Measurements from ENCODE around the gene CCDC148.

The CCDC148 gene

GRCh38 chr2:158456309-158457066 lies at the start of gene CCDC148, which contains the start of gene PKP4:
Gene CCDC148 (minus strand): TSS chr2:158456753. CDS start chr2:158456439, 314 bp downstream.
Gene PKP4 (plus strand): TSS chr2:158456952. CDS start chr2:158533185, 76,233 bp downstream.
- no peak for DNase-seq (ENCODE audit: low read depth)

DNA sequence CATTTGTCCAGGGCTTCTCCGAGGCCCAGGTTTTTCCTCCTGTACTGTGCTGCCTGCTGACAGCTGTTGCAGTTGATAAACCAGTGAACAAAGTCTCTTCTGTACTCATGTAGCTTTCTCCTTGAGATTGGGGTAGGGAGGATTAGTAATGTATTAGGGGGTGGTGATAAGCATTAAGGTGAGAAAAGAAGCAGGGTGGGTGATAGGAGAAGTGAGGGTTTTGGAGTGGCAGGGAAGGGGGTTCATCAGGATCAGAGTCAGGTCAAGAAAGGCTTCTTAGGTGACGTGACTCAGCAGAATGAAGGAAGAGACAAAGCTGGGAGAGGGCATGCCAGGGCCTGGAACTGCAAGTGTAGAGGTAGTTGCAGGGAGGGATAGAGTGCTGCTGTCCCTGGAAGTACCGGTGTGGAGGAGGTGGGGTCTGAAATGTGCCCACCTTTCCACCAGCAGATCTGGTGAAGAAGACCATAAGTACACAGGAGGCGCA lies 48.9 kb upstream of the CCDC148 start:
- DNase-seq (ENCODE audit: low read depth): no peak

DNA sequence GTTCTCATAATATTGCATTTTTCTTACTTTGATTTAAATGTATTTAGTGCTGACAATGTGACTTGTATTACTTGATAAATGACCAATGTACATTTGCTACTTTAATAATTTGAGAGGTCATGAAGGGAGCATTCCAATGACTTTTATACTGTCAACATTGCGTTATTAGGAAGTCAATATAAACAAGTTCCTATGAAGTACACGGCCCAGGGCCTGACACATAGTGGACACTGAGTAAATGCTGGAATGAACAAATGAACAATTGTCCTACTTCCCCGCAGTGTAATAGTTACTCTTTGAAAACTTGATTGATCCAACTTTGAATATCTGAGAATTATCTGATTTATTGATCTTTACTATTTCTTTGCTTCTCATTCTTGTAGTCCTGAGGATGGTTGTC lies 47.5 kb upstream of the CCDC148 start:
- DNase-seq (ENCODE audit: low read depth): no peak

- DNase-seq (ENCODE audit: low read depth): no peak
Observed at GRCh38 chr2:158502974-158503373, 46.4 kb upstream of the CCDC148 start.

GRCh38 chr2:158501301-158501700 lies 44.7 kb upstream of the CCDC148 start:
- no peak for DNase-seq (ENCODE audit: low read depth)

DNA sequence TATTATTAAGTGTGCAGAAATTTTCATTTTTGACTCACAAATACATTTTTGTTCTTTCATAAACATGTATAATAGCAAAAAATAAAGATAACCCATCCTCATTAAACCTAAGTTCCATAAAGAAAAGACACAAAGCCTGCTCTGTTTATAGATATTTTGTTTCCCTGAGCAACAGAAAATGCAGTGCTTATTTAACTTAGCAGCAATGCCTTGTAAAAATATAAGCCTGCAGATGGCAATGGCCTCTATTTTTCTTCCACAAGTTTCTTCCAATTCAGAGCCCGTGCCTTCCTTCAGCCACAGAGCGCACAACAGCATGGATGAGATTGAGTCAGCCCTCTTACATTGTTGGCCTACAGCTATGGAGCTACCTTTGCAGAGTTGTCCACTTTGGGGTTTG lies 43.8 kb upstream of the CCDC148 start:
- DNase-seq (ENCODE audit: low read depth): no peak

GRCh38 chr2:158499383-158499782 lies 42.8 kb upstream of the CCDC148 start:
- DNase-seq (ENCODE audit: low read depth): no peak

DNA sequence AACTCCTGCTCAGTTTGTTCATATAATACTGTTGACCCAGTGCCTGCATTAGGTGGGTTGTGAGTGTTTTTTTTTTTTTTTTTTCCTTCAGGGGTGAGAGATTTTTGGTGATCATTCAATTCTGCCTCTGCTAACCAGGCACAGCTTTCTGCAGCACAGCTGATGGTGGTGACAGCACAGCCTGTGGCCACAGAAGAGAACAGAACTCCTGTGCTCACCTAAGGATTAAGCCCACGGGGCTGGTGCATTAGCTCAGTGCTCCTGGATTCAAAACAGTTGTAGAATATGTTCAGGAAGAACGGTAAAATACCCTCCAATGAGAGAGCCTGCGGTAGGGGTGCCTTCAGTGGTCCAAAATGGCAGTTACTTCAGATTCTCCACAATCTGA lies 42.2 kb upstream of the CCDC148 start:
- no peak for DNase-seq (ENCODE audit: low read depth)

GRCh38 chr2:158498043-158498748 lies 41.6 kb upstream of the CCDC148 start:
- DNase-seq (ENCODE audit: low read depth): no peak

DNA sequence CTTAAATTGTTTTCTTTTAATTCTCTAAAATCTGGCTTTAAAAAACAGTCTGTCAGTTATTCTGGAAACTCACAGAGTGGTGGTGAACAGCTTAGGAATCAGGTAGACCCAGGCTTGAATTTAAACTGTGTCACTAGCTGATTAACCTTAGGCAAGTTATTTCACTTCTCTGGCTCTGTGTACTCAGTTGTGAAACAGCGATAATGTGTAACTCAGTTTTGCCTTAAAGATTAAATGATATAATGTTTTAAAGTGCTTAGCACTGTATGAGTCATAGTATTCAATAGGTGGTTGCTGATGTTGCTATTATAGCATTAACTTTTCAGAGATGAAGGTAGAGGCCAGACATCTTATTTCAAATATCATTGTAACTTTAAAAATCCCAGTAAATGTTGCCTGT lies 40.9 kb upstream of the CCDC148 start:
- DNase-seq (ENCODE audit: low read depth): no peak

GRCh38 chr2:158496986-158497385 lies 40.4 kb upstream of the CCDC148 start:
- DNase-seq (ENCODE audit: low read depth): no peak

GRCh38 chr2:158495175-158495574 lies 38.6 kb upstream of the CCDC148 start:
- DNase-seq (ENCODE audit: low read depth): no peak

GRCh38 chr2:158493458-158493857 lies 36.9 kb upstream of the CCDC148 start:
- no peak for DNase-seq (ENCODE audit: low read depth)

DNA sequence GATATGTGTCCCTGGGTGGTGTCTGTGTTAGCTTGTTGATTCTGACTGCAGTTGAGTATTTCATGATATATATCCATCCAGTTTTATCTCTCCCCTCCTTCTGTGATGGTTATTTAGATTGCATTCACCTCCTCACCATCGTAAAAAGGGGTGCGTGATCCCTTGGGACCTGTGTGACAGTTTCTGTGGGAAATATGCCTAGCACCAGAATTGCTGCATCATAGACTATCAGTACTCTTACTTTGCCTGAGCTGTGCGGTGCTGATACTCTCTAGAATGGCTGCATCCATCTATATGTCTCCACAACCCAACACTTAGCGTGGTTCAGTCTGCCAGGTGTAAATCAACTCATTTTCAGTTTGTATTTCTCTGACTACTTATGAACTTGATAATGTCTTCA lies 34.5 kb upstream of the CCDC148 start:
- no peak for DNase-seq (ENCODE audit: low read depth)

- DNase-seq (ENCODE audit: low read depth): no peak
Observed at GRCh38 chr2:158489366-158490112, 33.0 kb upstream of the CCDC148 start.

DNA sequence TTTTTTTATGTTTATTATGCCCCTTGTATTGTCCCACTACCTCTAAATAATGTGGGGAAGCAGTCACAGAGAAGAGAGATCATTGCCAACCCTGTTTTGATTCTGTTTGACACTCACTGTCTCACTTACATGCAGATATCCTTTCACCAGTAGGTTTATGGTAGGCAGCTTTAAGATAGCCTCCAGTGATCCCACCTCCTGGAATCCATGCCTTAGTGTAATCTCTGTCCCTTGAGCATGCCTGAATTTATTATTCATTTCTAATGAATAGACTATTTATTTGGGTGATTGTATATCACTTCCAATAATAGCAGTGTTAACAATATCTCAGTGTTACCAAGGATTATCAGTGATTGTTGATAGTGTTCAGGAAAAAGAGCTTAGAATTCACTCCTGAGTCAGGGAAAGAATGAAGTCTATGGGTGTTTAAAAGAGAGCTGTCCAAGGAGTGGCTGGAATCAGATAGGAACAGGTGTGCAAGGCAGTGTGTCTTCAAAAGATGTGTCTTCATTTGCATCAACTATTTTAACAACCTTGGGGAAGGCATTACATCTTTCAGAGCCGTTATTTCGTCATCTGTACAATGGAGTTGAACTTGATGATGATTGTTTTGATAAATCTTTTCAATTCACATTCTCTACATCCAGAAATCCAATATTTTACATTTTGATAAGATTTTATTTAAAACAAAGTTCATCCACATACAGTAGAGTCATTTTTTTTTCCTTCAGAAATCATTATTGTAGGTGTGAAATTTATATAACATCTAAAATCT lies 32.1 kb upstream of the CCDC148 start:
- no peak for DNase-seq (ENCODE audit: low read depth)

DNA sequence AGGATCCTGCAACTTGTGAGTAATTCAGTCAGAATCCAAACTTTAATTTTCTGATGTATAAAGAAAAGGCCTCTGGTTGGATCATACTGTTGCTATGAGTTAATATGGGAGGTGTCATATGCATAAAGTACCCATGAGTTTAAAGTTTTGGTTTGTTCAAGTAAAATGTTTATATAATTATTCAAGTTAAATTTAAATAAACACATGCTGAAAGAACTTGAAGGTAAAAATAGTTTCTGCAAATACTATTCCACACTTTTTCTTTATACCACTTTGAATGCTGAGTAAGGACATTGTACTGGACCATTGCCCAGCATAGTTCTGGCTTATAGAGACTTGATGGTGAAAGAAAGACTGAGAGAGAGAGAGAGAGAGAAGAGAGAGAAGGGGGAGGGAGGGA lies 30.9 kb upstream of the CCDC148 start:
- no peak for DNase-seq (ENCODE audit: low read depth)

- no peak for DNase-seq (ENCODE audit: low read depth)
Observed at GRCh38 chr2:158486970-158487325, 30.4 kb upstream of the CCDC148 start.

DNA sequence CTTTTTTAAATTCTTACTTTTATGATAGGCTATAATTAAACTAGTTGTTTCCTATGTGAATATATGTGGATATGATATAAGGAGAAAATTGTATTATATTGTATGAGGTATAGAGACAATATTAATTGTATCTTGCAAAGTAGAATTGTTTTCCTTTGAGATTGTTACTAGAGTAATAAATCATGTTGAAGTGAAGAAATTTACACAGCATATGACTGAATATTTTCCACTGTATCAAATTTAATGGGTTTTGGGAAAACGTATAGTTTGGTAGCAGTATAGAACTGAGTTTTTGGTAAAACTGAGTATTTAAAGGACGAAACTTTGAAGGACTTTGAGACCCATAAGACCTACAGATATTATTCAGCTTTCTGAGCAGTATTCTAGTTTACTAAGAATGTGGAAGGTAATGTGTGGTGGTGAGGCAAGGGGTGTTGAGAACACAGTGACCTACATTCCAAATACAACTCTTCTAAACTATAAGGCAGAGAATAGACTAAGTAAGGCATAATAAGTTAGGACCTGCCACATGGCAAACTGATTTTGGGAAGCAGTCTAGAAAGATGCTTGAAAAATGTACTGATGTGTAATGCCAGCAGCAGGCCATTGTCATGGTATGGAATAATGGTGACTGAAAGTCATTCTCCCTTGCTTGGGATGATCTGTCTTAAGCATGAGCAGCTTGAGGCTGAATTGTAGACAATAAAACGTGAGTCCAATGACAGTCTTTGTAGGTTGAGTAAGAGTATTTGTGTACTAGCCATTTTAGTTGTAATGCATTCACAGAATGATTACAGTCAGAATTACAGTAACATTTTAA lies 29.8 kb upstream of the CCDC148 start:
- no peak for DNase-seq (ENCODE audit: low read depth)

- DNase-seq (ENCODE audit: low read depth): no peak
Observed at GRCh38 chr2:158484892-158485556, 28.5 kb upstream of the CCDC148 start.

GRCh38 chr2:158482594-158482993 lies 26.0 kb upstream of the CCDC148 start:
- no peak for DNase-seq (ENCODE audit: low read depth)

Measured in CMK (cell line).